IMR-90 (cell line): ENCODE measurements around the gene TESK2.

Experiments
- CEBPB ChIP-seq: IDR thresholded peaks from 2 replicates; pipeline ENCODE4 v1.6.1; 2012; ENCODE audit warnings: low read depth, low read length, improper control_type of control experiment
- ELK1 ChIP-seq: fragments of 150-350 bp; IDR thresholded peaks from 2 replicates; pipeline ENCODE4 v1.6.1; 2016; ENCODE audit warnings: low read depth, mild to moderate bottlenecking, low read length, moderate library complexity, borderline replicate concordance
- FOS ChIP-seq: fragments of 150-350 bp; IDR thresholded peaks from 2 replicates; pipeline ENCODE4 v1.6.1; 2016; ENCODE audit warnings: low read depth, low read length
- MAFK ChIP-seq: IDR thresholded peaks from 2 replicates; pipeline ENCODE4 v1.6.1; 2012; ENCODE audit warnings: low read depth, low read length, improper control_type of control experiment
- MXI1 ChIP-seq: IDR thresholded peaks from 2 replicates; pipeline ENCODE4 v1.6.1; 2012; ENCODE audit warnings: low read depth, mild to moderate bottlenecking, low read length, moderate library complexity, borderline replicate concordance
- POLR2A ChIP-seq: IDR thresholded peaks from 2 replicates; pipeline ENCODE4 v1.6.1; 2012; ENCODE audit warnings: mild to moderate bottlenecking, low read depth, low read length
- RAD21 ChIP-seq: IDR thresholded peaks from 2 replicates; pipeline ENCODE4 v1.6.1; 2012; ENCODE audit warnings: low read length, improper control_type of control experiment
- RFX5 ChIP-seq: IDR thresholded peaks from 2 replicates; pipeline ENCODE4 v1.8.0; 2012; ENCODE audit warnings: low read depth, mild to moderate bottlenecking, low read length, moderate library complexity
- USF2 ChIP-seq: fragments of 150-350 bp; IDR thresholded peaks from 2 replicates; pipeline ENCODE4 v1.6.1; 2017; ENCODE audit warnings: mild to moderate bottlenecking, antibody characterized with exemption, low read length, low read depth
- TF ChIP-seq, protein P1 (sequence below): conservative IDR thresholded peaks from 2 replicates; pipeline ENCODE4 v1.5.1; 2012; ENCODE audit warnings: mild to moderate bottlenecking, low read depth, low read length, improper control_type of control experiment

DNA sequence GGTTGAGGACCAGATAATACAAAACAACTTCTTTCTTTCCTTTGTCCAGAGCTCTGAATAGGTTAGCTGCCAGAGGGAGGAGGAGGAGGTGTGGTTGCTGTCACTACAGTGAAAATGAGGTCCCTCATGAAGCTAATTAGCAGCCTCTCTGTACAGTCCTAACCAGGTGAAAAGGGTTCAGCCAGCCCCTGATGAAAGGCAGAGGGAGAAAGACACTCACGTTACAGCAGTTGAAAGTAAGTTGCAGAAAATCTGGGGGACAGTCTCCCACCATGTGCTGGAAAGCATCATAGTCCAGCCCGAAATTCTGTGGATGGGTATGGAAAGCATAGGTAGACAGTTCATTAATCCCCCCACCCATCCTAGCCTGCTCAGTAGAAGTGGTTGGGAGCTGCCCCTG lies 144.5 kb downstream of the TESK2 start:
- TF ChIP-seq, protein P1, sequence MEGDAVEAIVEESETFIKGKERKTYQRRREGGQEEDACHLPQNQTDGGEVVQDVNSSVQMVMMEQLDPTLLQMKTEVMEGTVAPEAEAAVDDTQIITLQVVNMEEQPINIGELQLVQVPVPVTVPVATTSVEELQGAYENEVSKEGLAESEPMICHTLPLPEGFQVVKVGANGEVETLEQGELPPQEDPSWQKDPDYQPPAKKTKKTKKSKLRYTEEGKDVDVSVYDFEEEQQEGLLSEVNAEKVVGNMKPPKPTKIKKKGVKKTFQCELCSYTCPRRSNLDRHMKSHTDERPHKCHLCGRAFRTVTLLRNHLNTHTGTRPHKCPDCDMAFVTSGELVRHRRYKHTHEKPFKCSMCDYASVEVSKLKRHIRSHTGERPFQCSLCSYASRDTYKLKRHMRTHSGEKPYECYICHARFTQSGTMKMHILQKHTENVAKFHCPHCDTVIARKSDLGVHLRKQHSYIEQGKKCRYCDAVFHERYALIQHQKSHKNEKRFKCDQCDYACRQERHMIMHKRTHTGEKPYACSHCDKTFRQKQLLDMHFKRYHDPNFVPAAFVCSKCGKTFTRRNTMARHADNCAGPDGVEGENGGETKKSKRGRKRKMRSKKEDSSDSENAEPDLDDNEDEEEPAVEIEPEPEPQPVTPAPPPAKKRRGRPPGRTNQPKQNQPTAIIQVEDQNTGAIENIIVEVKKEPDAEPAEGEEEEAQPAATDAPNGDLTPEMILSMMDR = no peak
- no peak for TF ChIP-seq USF2
- TF ChIP-seq ELK1 = no peak
- TF ChIP-seq CEBPB = no peak
- TF ChIP-seq POLR2A = no peak
- no peak for TF ChIP-seq MAFK
- TF ChIP-seq MXI1 = no peak
- TF ChIP-seq RAD21 = no peak
- no peak for TF ChIP-seq FOS
- TF ChIP-seq RFX5 = no peak
